H9 (cell line): ENCODE results near the gene MAGI1. TPM values are rescaled to one million over a fixed set of nuclear protein-coding genes. Genes with fewer than 3 reads are reported as not detected.

Experiments
- DNase-seq: peaks from one replicate; pipeline ENCODE4 v3.0.0-alpha.2; 2017
- H2AFZ ChIP-seq: one replicate; pipeline ENCODE4 v1.6.1; 2013; ENCODE audit warnings: mild to moderate bottlenecking, low read length, control low read depth, moderate library complexity
- H2AK5ac ChIP-seq: 2 replicates; pipeline ENCODE4 v1.6.1; 2013; ENCODE audit warnings: low read length, control low read depth, mixed read lengths; ENCODE audit not compliant: insufficient read length
- H2BK120ac ChIP-seq: one replicate; pipeline ENCODE4 v1.6.1; 2013; ENCODE audit warnings: low read depth, mild to moderate bottlenecking, low read length, control low read depth, inconsistent platforms; ENCODE audit not compliant: poor library complexity, severe bottlenecking
- H2BK12ac ChIP-seq: 2 replicates; pipeline ENCODE4 v1.6.1; 2013; ENCODE audit warnings: low read length, control low read depth, mixed read lengths, low read depth; ENCODE audit not compliant: insufficient read length
- H2BK15ac ChIP-seq: 2 replicates; pipeline ENCODE4 v1.6.1; 2013; ENCODE audit warnings: low read depth, low read length, control low read depth
- H2BK20ac ChIP-seq: one replicate; pipeline ENCODE4 v1.6.1; 2013; ENCODE audit warnings: low read depth, mild to moderate bottlenecking, low read length, control low read depth, inconsistent platforms; ENCODE audit not compliant: poor library complexity, severe bottlenecking
- H2BK5ac ChIP-seq: 2 replicates; pipeline ENCODE4 v1.6.1; 2013; ENCODE audit warnings: low read length, control low read depth, mixed read lengths; ENCODE audit not compliant: insufficient read length
- H3K14ac ChIP-seq: 2 replicates; pipeline ENCODE4 v1.6.1; 2013; ENCODE audit warnings: low read length, control low read depth; ENCODE audit not compliant: insufficient read depth
- H3K18ac ChIP-seq: 2 replicates; pipeline ENCODE4 v1.6.1; 2013; ENCODE audit warnings: low read depth, mild to moderate bottlenecking, mixed read lengths, low read length, control low read depth; ENCODE audit not compliant: insufficient read length
- H3K23ac ChIP-seq: 2 replicates; pipeline ENCODE4 v1.6.1; 2013; ENCODE audit warnings: low read length, control low read depth, mixed read lengths, low read depth; ENCODE audit not compliant: insufficient read length
- H3K23me2 ChIP-seq: 2 replicates; pipeline ENCODE4 v1.6.1; 2013; ENCODE audit warnings: low read depth, mild to moderate bottlenecking, mixed read lengths, low read length, control low read depth; ENCODE audit not compliant: insufficient read length, poor library complexity, severe bottlenecking
- H3K27ac ChIP-seq: 2 replicates; pipeline ENCODE4 v1.5.1; 2013; ENCODE audit warnings: low read length, control low read depth, mixed read lengths, low read depth; ENCODE audit not compliant: insufficient read length
- H3K27me3 ChIP-seq: 2 replicates; pipeline ENCODE4 v1.6.1; 2013; ENCODE audit warnings: low read length, control low read depth, inconsistent platforms; ENCODE audit not compliant: insufficient read depth
- H3K4ac ChIP-seq: 2 replicates; pipeline ENCODE4 v1.6.1; 2013; ENCODE audit warnings: low read depth, mild to moderate bottlenecking, control low read depth, inconsistent platforms, low read length, moderate library complexity
- H3K4me1 ChIP-seq: 2 replicates; pipeline ENCODE4 v1.6.1; 2013; ENCODE audit warnings: low read length, control low read depth, inconsistent platforms; ENCODE audit not compliant: insufficient read depth
- H3K4me2 ChIP-seq: 2 replicates; pipeline ENCODE4 v1.6.1; 2013; ENCODE audit warnings: low read length, control low read depth, mixed read lengths; ENCODE audit not compliant: insufficient read length, insufficient read depth
- H3K56ac ChIP-seq: 2 replicates; pipeline ENCODE4 v1.6.1; 2013; ENCODE audit warnings: low read depth, mild to moderate bottlenecking, mixed read lengths, low read length, control low read depth; ENCODE audit not compliant: insufficient read length
- H3K79me1 ChIP-seq: 2 replicates; pipeline ENCODE4 v1.6.1; 2013; ENCODE audit warnings: low read depth, mild to moderate bottlenecking, moderate library complexity, low read length, control low read depth, inconsistent platforms; ENCODE audit not compliant: insufficient read depth, poor library complexity, severe bottlenecking
- H3K79me2 ChIP-seq: 2 replicates; pipeline ENCODE4 v1.6.1; 2013; ENCODE audit warnings: low read length, control low read depth, inconsistent platforms; ENCODE audit not compliant: insufficient read depth
- H3K9ac ChIP-seq: 2 replicates; pipeline ENCODE4 v1.6.1; 2013; ENCODE audit warnings: low read length, control low read depth, mixed read lengths; ENCODE audit not compliant: insufficient read length; ENCODE audit errors: extremely low read depth
- H3K9me3 ChIP-seq: one replicate; pipeline ENCODE4 v1.6.1; 2013; ENCODE audit warnings: low read depth, low read length, inconsistent platforms; ENCODE audit not compliant: control insufficient read depth
- H3T11ph ChIP-seq: one replicate; pipeline ENCODE4 v1.6.1; 2013; ENCODE audit warnings: mild to moderate bottlenecking, low read length, control low read depth, inconsistent platforms
- H4K20me1 ChIP-seq: one replicate; pipeline ENCODE4 v1.6.1; 2013; ENCODE audit not compliant: control insufficient read depth, insufficient read length, insufficient read depth
- H4K5ac ChIP-seq: 2 replicates; pipeline ENCODE4 v1.6.1; 2013; ENCODE audit warnings: low read depth, mild to moderate bottlenecking, mixed read lengths, low read length, control low read depth; ENCODE audit not compliant: insufficient read length
- H4K8ac ChIP-seq: replicated peaks from 2 replicates; pipeline ENCODE4 v1.6.1; 2013; ENCODE audit warnings: low read length, control low read depth, mixed read lengths, low read depth; ENCODE audit not compliant: insufficient read length
- H4K91ac ChIP-seq: 2 replicates; pipeline ENCODE4 v1.6.1; 2013; ENCODE audit warnings: low read depth, mild to moderate bottlenecking, moderate library complexity, mixed read lengths, low read length, control low read depth; ENCODE audit not compliant: insufficient read length
- H3K27ac Mint-ChIP-seq, 3 experiments: 2 replicates in 2 of 3; 3 replicates in 1 of 3; pipeline ENCODE4 v1.8.0; 2020 to 2021; ENCODE audit warnings: mixed read lengths in 3 of 3, mild to moderate bottlenecking in 1 of 3, moderate library complexity in 1 of 3
- H3K27me3 Mint-ChIP-seq: 2 replicates; pipeline ENCODE4 v1.8.0; 2021; ENCODE audit warnings: low read depth, mild to moderate bottlenecking, moderate library complexity, mixed read lengths
- H3K36me3 Mint-ChIP-seq, 3 experiments: 2 replicates in 2 of 3; 3 replicates in 1 of 3; pipeline ENCODE4 v1.8.0; 2020 to 2021; ENCODE audit warnings: low read depth in 3 of 3, mixed read lengths in 3 of 3; ENCODE audit not compliant: insufficient read depth in 1 of 3
- H3K4me1 Mint-ChIP-seq, 2 experiments: 2 replicates each; pipeline ENCODE4 v1.8.0; 2020; ENCODE audit warnings: mixed read lengths in 2 of 2
- H3K4me3 Mint-ChIP-seq, 2 experiments: 2 replicates in 1 of 2; 3 replicates in 1 of 2; pipeline ENCODE4 v1.8.0; 2020 to 2021; ENCODE audit warnings: mild to moderate bottlenecking in 2 of 2, mixed read lengths in 2 of 2, moderate library complexity in 1 of 2
- H3K9me3 Mint-ChIP-seq, 2 experiments: 2 replicates in 1 of 2; 3 replicates in 1 of 2; pipeline ENCODE4 v1.8.0; 2020; ENCODE audit warnings: mild to moderate bottlenecking in 2 of 2, mixed read lengths in 2 of 2, moderate library complexity in 1 of 2
- CTCF ChIP-seq: fragments of 200-600 bp; sonication (generic); conservative IDR thresholded peaks from 3 replicates; pipeline ENCODE4 v1.8.0; 2021; ENCODE audit warnings: antibody characterized with exemption, mild to moderate bottlenecking
- WGBS: extraction: QIAGEN DNeasy Blood & Tissue Kit; methylation state at CpG from one replicate; pipeline ENCODE4 v1.1.7; 2013; ENCODE audit warnings: missing lambda C conversion rate, low lambda C conversion rate, mixed read lengths; ENCODE audit not compliant: insufficient read length; ENCODE audit errors: extremely low coverage; 5-methylcytosine and 5-hydroxymethylcytosine counted together
- total RNA-seq: library from RNA; stranded (reverse); gene quantifications from 2 replicates; pipeline ENCODE4 v1.2.1, GENCODE V29; 2021

Gene MAGI1
- total RNA-seq, 1 experiment from 2014 or later, result 65.7 TPM

GRCh38 chr3:65827076-65827475 is 211.6 kb downstream of the MAGI1 start:
- no peak overlapping the region for H2BK20ac ChIP-seq
- H4K91ac ChIP-seq, result no peak overlapping the region
- peaks cover 3% of the 10 kb centered on the region in 2 experiments; a peak in 2 of 5 replicates for H3K9me3 Mint-ChIP-seq
- no peak for DNase-seq
- no peak overlapping the region for H3K14ac ChIP-seq
- no peak overlapping the region for H2AFZ ChIP-seq
- peaks cover 24 to 27% of the 10 kb centered on the region in 2 experiments for H3K4me1 Mint-ChIP-seq
- H3K4me3 Mint-ChIP-seq, result no peak overlapping the region
- no peak overlapping the region for H3K4me2 ChIP-seq
- no peak overlapping the region for H2BK5ac ChIP-seq
- no peak overlapping the region for H2BK12ac ChIP-seq
- no peak overlapping the region for H2BK15ac ChIP-seq
- no peak overlapping the region for H3K9ac ChIP-seq
- no peak overlapping the region for H3K27ac Mint-ChIP-seq
- H3K27ac ChIP-seq, result no peak overlapping the region
- H3K9me3 ChIP-seq, result no peaks in the 10 kb centered on the region
- 0 out of 2 replicates have a peak, but pooled peaks cover 1% of the 10 kb centered on the region for H3K4me1 ChIP-seq
- no peak overlapping the region for H3K18ac ChIP-seq
- no peak overlapping the region for H3K56ac ChIP-seq
- H3K79me1 ChIP-seq, result no peaks in the 10 kb centered on the region
- H3K4ac ChIP-seq, result no peak overlapping the region
- H3K79me2 ChIP-seq, result peaks cover 1% of the 10 kb centered on the region; the same call in 1 of the 2 replicates
- H3K27me3 Mint-ChIP-seq, result peaks cover 3% of the 10 kb centered on the region
- H3K23ac ChIP-seq, result no peak overlapping the region
- no peak overlapping the region for H4K5ac ChIP-seq
- H3T11ph ChIP-seq, result no peak overlapping the region
- H2BK120ac ChIP-seq, result no peak overlapping the region
- no peaks in the 10 kb centered on the region for H3K23me2 ChIP-seq
- H4K20me1 ChIP-seq, result no peaks in the 10 kb centered on the region
- WGBS, result no CpG with 5 or more reads among the region's 2 CpGs
- H3K36me3 Mint-ChIP-seq, result peaks cover 3 to 4% (median 3%) of the 10 kb centered on the region in 3 experiments; a peak in 5 of 7 replicates
- no peak overlapping the region for H4K8ac ChIP-seq
- no peak for TF ChIP-seq CTCF
- no peak overlapping the region for H2AK5ac ChIP-seq
- H3K27me3 ChIP-seq, result no peaks in the 10 kb centered on the region
